ENCODE results near the gene ARMC7.

ARMC7 gene

DNA sequence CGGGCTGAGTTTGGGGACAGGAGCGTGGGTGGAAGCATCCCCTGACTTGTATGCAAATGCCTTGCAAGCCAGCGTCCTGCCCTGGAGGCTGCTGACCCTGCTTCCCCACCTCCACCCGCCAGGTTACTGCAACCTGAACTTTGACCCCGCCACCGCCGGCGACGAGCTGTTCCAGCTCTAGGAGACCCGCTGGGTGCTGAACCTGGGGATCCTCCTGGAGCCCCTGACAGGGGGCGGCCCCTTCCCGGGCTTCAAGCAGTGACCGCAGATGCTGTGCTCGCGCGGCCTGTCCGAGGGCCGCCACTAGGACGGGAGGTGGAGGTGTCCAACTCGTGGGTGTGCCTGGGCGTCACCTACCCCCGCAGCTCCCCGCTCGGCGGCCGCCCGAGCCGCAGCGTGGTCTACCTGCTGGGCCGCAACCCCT, 32.7 kb upstream of the ARMC7 start:
- Histone ChIP-seq H3K27me3 (ENCODE audit: control insufficient read depth, low read length) (peaks cover 36% of the 10 kb centered on the region), H3K27ac (ENCODE audit: low read depth, low read length) (no peak overlapping the region), H3F3A (ENCODE audit: control insufficient read depth, insufficient read depth) (no peaks in the 10 kb centered on the region), H3K79me2 (ENCODE audit: control insufficient read depth, low read length) (no peaks in the 10 kb centered on the region), H3K36me3 (ENCODE audit: control insufficient read depth, low read length) (no peaks in the 10 kb centered on the region), H4K20me1 (ENCODE audit: control insufficient read depth, insufficient read depth, low read depth, low read length) (no peaks in the 10 kb centered on the region), H3K9me2 (replicated peaks; ENCODE audit: control insufficient read depth, low read length) (no peaks in the 10 kb centered on the region), H3K4me3 (ENCODE audit: low read length) (peak overlapping the region; percentile 57), H3K4me2 (ENCODE audit: low read length) (peak overlapping the region; percentile 71), H3K4me1 (ENCODE audit: control insufficient read depth, low read length) (peaks cover 10% of the 10 kb centered on the region), H3K9me3 (ENCODE audit: control insufficient read depth, insufficient read depth, low read length) (no peaks in the 10 kb centered on the region)
- no peak for TF ChIP-seq CTCF (IDR thresholded peaks at IDR 0.05; ENCODE audit: low read depth, low read length, poor library complexity, severe bottlenecking)
- no peak; the same call in 1 of the 2 replicates for TF ChIP-seq EZH2phosphoT487 (IDR thresholded peaks at IDR 0.05; ENCODE audit: borderline replicate concordance, low read length)

- TF ChIP-seq EZH2phosphoT487 (IDR thresholded peaks at IDR 0.05; ENCODE audit: borderline replicate concordance, low read length) (peak; percentile 80), CTCF (IDR thresholded peaks at IDR 0.05; ENCODE audit: low read depth, low read length, poor library complexity, severe bottlenecking) (peak; percentile 33)
- H3K4me3 ChIP-seq (ENCODE audit: low read length), result peak overlapping the region; percentile 57
- H3F3A ChIP-seq (ENCODE audit: control insufficient read depth, insufficient read depth), result no peaks in the 10 kb centered on the region
- no peaks in the 10 kb centered on the region for H3K79me2 ChIP-seq (ENCODE audit: control insufficient read depth, low read length)
- H3K27ac ChIP-seq (ENCODE audit: low read depth, low read length), result no peak overlapping the region
- H3K36me3 ChIP-seq (ENCODE audit: control insufficient read depth, low read length), result no peaks in the 10 kb centered on the region
- H3K9me2 ChIP-seq (replicated peaks; ENCODE audit: control insufficient read depth, low read length), result no peaks in the 10 kb centered on the region
- peaks cover 10% of the 10 kb centered on the region for H3K4me1 ChIP-seq (ENCODE audit: control insufficient read depth, low read length)
- peak overlapping the region; percentile 71 for H3K4me2 ChIP-seq (ENCODE audit: low read length)
- peaks cover 42% of the 10 kb centered on the region for H3K27me3 ChIP-seq (ENCODE audit: control insufficient read depth, low read length)
- H4K20me1 ChIP-seq (ENCODE audit: control insufficient read depth, insufficient read depth, low read depth, low read length), result no peaks in the 10 kb centered on the region
- H3K9me3 ChIP-seq (ENCODE audit: control insufficient read depth, insufficient read depth, low read length), result no peaks in the 10 kb centered on the region
These were observed 32.1 kb upstream of the ARMC7 start for GRCh38 chr17:75077496-75078283.

GRCh38 chr17:75078284-75079022, 31.3 kb upstream of the ARMC7 start:
- Histone ChIP-seq H4K20me1 (ENCODE audit: control insufficient read depth, insufficient read depth, low read depth, low read length) (no peaks in the 10 kb centered on the region), H3K9me3 (ENCODE audit: control insufficient read depth, insufficient read depth, low read length) (no peaks in the 10 kb centered on the region), H3K36me3 (ENCODE audit: control insufficient read depth, low read length) (no peaks in the 10 kb centered on the region), H3K4me3 (ENCODE audit: low read length) (no peak overlapping the region), H3K27ac (ENCODE audit: low read depth, low read length) (no peak overlapping the region), H3K9me2 (replicated peaks; ENCODE audit: control insufficient read depth, low read length) (no peaks in the 10 kb centered on the region), H3K4me1 (ENCODE audit: control insufficient read depth, low read length) (peaks cover 10% of the 10 kb centered on the region), H3K79me2 (ENCODE audit: control insufficient read depth, low read length) (no peaks in the 10 kb centered on the region), H3F3A (ENCODE audit: control insufficient read depth, insufficient read depth) (no peaks in the 10 kb centered on the region), H3K27me3 (ENCODE audit: control insufficient read depth, low read length) (peaks cover 43% of the 10 kb centered on the region), H3K4me2 (ENCODE audit: low read length) (no peak overlapping the region)
- TF ChIP-seq EZH2phosphoT487 (IDR thresholded peaks at IDR 0.05; ENCODE audit: borderline replicate concordance, low read length) (no peak), CTCF (IDR thresholded peaks at IDR 0.05; ENCODE audit: low read depth, low read length, poor library complexity, severe bottlenecking) (no peak)
